ENCODE results near the gene KRTAP13-2.

KRTAP13-2 gene

DNA sequence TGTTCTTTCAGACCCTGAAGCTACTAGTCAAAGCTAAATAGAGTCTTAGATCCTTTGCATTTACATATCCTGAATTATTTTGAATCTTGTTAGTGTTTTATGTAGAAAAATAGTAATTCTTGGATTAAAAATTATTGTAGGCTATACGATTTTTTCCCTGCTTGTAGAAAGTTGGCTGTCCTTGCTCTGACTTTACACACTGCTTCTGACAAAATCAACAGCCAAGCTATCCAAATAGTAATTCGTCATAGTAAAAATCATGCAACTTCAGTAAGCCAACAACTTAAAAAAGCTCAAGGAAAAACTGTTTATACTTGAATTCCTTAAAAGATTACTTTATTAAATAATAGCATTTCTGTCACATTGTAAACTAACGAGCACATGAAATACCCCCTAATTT, 16.2 kb downstream of the KRTAP13-2 start:
- H3K4me3 ChIP-seq (ENCODE audit: control insufficient read depth, low read depth, low read length): no peak overlapping the region
- no peak for TF ChIP-seq CTCF (conservative IDR thresholded peaks at IDR 0.05; ENCODE audit: control insufficient read depth, insufficient read depth, low read depth, low read length)
- no peak for DNase-seq (ENCODE audit: low read depth)

DNA sequence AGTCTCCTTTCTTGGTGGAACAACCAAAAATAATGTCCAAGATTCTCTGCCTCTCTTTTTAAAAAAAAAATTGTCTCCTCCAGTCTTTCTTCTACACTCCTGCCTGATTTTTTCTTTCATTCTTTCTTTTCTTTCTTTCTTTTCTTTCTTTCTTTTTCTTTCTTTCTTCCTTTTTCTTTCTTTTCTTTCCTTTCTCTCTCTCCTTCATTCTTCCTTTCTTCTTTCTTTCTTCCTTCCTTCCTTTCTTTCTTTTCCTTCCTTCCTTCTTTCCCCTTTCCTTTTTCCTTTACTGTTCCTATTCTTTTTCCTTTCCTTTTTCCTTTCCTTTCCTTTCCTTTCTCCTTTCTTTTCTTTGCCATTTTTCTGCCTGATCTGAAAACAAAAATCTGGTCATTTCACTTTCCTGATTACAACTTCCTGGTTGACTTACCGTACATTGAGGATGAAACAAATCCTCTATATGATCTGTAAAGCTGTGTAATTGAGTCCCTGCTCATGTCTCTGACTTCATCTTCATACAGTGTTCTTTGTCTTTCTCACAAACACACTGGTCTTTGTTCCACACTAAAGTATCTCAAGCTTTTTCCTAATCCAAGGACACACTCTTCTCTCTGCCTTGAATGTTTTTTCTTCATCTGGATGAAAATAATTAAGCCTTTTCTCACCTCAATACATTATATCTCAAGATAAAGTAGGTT, 17.6 kb downstream of the KRTAP13-2 start:
- H3K4me3 ChIP-seq (ENCODE audit: control insufficient read depth, low read depth, low read length): no peak overlapping the region
- no peak for TF ChIP-seq CTCF (conservative IDR thresholded peaks at IDR 0.05; ENCODE audit: control insufficient read depth, insufficient read depth, low read depth, low read length)
- DNase-seq (ENCODE audit: low read depth): no peak

DNA sequence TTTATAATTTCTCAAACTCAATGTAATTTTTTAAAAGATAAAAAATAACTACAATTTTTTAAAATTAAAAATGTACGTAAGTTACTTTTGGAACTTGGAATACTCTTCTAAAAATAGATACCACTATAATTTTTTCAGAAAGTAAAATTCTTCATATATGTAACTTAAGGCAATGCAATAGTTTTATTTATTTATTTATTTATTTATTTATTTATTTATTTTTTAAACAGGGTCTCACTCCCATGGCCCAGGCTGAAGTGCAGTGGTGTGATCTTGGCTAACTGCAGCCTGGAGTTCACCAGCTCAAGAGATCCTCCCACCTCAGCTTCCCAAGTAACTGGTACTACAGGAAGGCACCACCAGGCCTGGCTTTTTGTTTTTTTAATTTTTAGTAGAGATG, 20.5 kb downstream of the KRTAP13-2 start:
- H3K4me3 ChIP-seq (ENCODE audit: control insufficient read depth, low read depth, low read length): no peak overlapping the region
- DNase-seq (ENCODE audit: low read depth): no peak
- TF ChIP-seq CTCF (conservative IDR thresholded peaks at IDR 0.05; ENCODE audit: control insufficient read depth, insufficient read depth, low read depth, low read length): no peak

GRCh38 chr21:30349572-30349971, 22.5 kb downstream of the KRTAP13-2 start:
- no peak overlapping the region for H3K4me3 ChIP-seq (ENCODE audit: control insufficient read depth, low read depth, low read length)
- no peak for TF ChIP-seq CTCF (conservative IDR thresholded peaks at IDR 0.05; ENCODE audit: control insufficient read depth, insufficient read depth, low read depth, low read length)
- DNase-seq (ENCODE audit: low read depth): no peak

DNA sequence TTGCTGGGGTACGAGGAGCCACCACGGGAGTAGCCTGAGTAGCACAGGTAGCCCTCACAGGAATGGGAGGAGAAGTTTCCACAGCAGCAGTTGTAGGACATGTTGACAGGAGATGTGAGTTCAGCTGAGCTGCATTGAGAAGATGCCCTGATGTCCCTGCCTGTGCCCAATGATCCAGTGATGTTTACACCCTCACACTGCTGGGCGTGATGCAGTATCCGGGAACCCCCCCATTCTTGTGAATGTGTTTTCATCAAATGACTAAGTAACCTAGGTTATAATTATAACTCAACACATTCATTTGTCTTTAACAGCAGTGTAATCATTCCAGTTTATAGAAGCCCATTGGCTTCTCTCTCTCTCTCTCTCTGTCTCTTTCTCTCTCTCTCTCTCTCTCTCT, 23.6 kb downstream of the KRTAP13-2 start, which contains the start of gene KRTAP23-1:
KRTAP23-1 (minus strand) TSS at position 101 of the 400 bp plus-strand sequence; CDS start at position 101, 0 bp downstream.
- H3K4me3 ChIP-seq (ENCODE audit: control insufficient read depth, low read depth, low read length): no peak within 1 kb of the TSS
- TF ChIP-seq CTCF (conservative IDR thresholded peaks at IDR 0.05; ENCODE audit: control insufficient read depth, insufficient read depth, low read depth, low read length): no peak
- no peak for DNase-seq (ENCODE audit: low read depth)

DNA sequence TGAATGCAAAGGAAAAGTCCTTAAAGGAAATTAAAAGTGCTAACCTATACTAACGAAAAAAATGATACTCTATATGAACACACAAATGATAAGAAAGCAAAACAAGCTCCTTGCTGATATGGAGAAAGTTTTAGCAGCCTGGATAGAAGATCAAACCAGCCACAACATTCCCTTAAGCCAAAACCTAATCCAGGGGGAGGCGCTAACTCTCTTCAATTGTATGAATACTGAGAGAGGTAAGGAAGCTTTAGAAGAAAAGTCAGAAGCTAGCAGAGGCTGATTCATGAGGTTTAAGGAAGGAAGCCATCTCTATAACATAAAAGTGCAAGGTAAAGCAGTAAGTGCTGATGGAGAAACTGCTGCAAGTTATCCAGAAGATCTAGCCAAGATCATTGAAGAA, 27.1 kb downstream of the KRTAP13-2 start:
- no peak for DNase-seq (ENCODE audit: low read depth)
- no peak for TF ChIP-seq CTCF (conservative IDR thresholded peaks at IDR 0.05; ENCODE audit: control insufficient read depth, insufficient read depth, low read depth, low read length)
- no peak overlapping the region for H3K4me3 ChIP-seq (ENCODE audit: control insufficient read depth, low read depth, low read length)

All from fibroblast of mammary gland (primary cell).